Kidney glomerular epithelial cell (primary cell): ENCODE measurements around the gene MAP2K1.
"Not testable (repeated sequence)": the region's sequence is repeated elsewhere in the genome, so short reads cannot be mapped to it uniquely, and the experiment has no call there.

Source experiments
- DNase-seq: peaks from one replicate; lab custom pipeline; 2025; lab: John Stamatoyannopoulos, UW

The MAP2K1 gene

DNA sequence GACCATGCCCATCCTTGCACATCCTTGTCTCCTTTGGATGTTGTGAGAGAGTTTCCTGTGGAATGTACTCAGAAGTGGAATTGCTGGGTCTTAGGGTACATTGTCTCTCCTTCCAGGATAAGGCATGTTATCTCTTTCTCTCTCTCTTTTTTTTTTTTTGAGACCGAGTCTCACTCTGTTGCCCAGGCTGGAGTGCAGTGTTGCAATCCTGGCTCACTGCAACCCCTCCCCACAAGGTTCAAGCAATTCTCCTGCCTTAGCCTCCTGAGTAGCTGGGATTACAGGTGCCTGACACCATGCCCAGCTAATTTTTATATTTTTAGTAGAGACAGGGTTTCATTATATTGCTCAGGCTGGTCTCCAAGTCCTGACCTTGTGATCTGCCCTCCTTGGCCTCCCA lies 6.3 kb downstream of the MAP2K1 start:
- DNase-seq = not testable (repeated sequence)

DNA sequence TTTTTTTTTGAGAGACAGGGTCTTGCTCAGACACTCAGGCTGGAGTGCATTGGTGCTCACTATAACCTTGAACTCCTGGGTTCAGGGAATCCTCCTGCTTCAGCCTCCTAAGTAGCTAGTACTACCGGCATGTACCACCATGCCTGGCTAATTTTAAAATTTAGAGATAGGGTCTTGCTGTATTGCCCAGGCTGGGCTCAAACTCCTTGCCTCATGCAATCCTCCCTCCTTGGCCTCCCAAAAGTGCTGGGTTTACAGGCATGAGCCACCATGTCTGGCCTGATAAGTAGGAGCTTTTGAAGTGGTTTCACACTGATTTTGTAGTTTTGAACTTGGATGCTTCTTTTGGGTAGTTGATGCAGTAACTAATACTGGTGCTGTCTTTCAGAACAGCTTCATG lies 7.8 kb downstream of the MAP2K1 start:
- DNase-seq = no peak

GRCh38 chr15:66394915-66395314 lies 8.2 kb downstream of the MAP2K1 start:
- DNase-seq = no peak

DNA sequence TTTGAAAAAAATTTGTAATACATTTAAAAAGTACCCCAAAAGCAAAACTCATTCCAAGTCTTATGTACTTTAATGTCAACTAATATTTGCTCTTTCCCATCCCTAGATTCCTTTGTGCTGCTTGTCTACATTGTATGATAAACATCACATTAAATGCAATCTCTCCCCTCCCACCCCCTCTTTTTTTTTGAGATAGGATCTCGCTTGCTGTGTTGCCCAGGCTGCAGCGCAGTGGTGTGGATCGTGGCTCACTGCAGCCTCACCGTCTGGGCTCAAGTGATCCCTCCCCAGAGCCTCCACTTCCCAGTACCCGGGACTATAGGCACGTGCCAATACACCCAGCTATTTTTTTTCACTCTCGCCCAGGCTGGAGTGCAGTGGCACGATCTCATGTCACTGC lies 12.6 kb downstream of the MAP2K1 start:
- DNase-seq = no peak

DNA sequence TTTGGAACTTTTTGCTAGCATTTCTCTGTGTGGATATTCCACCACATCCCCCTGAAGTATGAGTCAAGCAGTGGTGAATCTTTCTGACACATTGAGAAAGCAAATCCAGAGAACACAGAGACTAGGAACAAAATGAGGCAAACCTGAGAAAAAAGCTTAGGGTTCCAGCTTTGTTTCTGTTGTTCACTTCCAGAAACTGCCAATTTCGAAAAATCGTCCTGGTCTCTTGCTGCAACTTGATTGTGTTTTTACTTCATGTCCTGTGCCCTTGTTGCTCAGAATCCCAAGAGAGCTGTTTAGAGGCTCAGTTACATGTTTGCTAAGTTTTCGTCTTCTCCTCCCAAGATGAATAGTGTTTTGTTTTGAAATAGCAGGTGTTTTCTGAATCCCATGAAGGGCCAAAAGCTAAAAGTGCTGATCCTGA lies 13.7 kb downstream of the MAP2K1 start:
- DNase-seq = peak; percentile 17

DNA sequence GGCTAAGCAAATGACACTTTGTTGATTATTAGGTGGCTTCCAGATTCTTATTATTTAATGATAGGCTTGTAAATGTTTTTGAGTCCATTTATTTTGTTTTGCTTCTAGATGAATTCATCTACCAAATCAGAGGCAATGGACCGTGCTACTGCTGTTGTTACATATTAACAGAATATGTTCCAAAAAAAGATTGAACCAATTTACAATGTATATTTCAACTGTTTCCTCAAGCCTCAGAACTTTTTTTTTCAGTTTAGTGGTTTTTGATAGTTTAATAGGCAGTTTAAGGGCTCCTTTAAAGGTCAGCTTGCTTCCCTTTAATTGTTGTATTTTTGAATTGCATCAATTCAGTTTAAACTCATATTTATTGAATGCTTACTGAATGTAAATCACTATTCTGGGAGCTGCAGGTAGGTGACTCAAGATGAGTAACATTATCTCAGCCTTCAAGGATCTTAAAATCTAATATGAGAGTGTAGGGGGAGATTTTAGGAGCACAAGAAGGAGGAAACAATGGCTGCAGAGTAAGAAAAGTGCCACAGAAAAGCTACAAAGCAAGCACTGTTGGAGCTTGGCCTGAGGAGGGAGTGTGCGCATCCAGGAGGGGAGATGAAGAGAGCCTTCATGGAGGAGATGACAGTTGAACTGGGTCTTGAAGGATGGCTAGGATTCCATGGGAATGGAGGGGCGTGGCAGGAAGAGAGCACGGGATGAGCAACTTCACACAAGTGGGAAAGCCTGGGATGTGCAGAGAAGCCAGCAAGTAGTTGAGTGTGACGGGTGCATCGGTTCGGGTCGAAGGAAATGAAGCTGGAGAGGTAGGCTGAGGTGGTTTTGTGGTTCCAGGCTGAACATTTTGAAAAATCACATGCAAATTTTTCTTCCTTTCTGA lies 14.7 kb downstream of the MAP2K1 start:
- DNase-seq = no peak

DNA sequence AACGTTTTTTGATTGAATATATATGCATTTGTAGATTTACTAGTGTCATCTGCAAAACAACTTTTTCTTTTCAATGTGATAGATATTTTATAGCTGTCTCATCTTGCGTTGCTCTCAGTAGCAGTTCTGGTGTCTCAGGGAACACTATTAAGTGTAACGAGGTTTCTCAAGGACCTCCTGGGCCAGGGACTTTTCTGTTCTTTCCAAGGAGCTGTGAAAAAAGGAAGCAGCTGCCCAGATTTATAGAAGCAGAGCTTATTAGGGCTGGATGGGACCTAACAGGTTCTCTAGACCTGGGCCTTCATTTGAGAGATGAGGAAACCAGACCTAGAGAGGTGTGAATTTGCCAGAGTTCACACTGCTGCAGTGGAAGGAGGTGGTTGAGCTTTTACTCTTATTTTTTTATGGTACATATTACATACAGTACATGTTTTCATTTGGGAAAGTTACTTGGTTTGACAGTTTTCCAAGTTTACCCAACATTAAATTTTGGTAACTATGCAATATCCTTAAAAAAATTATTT lies 16.1 kb downstream of the MAP2K1 start:
- no peak for DNase-seq

DNA sequence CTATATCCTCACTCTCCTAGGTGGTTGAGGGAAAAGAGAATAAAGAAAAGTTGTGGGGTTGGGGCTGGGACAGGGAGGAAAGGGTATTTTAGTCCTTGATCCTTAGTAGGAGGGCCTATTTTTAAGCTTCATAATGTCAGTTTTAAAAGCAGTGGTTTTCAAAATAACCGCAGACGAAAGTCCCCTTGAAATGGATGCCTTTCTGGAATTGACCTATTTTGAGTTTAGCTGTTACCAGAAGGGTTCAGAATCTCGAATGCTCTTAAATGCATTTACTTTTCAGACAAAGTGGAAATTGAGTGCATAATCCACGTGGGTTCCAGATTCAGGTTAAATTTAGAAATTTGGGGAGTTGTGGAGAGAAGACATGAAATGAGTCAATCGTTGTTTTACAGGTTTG lies 16.6 kb downstream of the MAP2K1 start:
- DNase-seq = no peak

DNA sequence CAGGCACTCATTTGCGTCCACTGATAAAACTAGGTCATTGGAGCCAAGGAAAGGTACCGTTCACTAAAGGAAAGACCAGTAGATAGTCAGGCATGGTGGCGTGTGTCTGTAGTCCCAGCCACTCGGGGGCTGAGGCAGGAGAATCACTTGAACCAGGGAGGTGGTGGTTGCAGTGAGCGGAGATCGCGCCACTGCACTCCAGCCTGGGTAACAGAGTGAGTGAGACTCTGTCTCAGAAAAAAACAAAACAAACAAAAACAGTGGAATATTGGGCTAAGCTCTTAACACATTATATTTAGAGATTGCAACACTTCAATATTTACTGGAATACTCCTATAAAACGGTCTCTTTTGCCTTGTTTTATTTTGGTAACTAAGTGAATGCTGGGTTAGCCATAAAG lies 17.4 kb downstream of the MAP2K1 start:
- no peak for DNase-seq

- DNase-seq = peak; percentile 18
Measured at GRCh38 chr15:66404532-66404931, 17.8 kb downstream of the MAP2K1 start.

GRCh38 chr15:66405007-66405406 lies 18.3 kb downstream of the MAP2K1 start:
- no peak for DNase-seq

DNA sequence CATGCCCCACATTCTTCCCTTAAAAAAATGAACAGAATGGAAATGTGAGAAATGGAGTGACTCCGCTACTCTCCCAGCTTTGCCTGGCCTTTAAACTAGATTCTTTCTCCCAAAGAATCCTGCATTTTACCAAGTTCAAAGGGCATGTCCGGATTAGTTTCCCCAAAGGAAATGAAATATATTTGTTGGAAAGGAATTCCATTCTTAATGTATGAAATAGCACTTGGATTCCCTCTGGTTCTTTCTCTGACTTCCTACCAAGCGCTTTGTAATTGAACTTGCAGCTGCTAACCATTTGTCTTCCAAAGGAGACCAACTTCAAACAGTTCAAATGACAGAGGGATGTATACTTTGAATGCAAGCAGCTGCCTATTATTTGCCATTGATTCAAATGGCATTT lies 18.9 kb downstream of the MAP2K1 start:
- DNase-seq = no peak

DNA sequence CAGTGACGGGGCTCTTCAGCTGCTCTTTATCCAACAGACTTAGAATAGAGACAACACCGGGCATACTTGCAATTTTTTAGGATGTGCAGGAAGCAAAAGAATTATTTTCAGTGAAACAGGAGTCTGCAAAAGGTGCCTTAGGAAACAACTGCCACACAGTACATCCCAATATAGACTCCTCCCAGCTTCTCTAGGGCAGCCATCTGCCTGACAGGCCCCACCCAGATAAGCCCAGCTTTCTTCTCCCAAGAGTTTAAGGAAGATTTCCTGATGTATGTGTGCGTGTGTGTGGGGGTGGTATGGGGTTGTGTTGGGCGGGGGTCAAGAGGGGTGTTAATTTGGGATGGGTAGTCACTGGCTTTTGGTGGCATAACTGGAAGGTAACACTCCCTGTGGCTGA lies 21.5 kb downstream of the MAP2K1 start:
- DNase-seq = no peak

DNA sequence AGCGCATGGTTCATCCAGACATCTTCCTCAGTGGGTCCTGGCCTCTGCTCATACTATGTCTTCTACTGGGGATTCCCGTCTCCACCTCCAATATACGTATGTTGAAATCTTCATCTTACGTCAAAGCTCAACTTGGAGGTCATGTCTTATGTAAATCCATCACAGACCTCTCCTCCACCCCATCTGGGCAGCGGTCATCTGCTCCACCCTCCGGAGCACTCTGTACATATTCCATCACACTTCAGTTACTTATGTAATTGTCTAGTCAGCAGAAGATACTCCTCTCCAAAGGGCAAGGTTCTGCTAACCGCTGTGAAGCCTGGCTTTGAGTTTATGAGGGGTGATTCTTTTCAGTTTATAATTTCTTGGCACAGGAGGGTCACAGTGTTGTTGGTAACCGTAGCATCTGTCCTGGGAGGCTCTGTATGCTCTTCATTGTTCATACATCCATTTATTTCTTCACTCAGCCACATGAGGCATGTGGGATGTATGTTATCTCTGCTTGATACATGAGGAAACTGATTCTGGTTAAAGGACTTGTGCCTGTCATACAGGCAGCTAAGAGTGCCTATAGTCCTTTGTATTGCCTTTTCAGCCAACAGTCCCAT lies 22.1 kb downstream of the MAP2K1 start:
- DNase-seq = no peak

GRCh38 chr15:66409565-66410108 lies 22.9 kb downstream of the MAP2K1 start:
- no peak for DNase-seq

- DNase-seq = no peak
Measured at GRCh38 chr15:66411190-66411589, 24.5 kb downstream of the MAP2K1 start.

DNA sequence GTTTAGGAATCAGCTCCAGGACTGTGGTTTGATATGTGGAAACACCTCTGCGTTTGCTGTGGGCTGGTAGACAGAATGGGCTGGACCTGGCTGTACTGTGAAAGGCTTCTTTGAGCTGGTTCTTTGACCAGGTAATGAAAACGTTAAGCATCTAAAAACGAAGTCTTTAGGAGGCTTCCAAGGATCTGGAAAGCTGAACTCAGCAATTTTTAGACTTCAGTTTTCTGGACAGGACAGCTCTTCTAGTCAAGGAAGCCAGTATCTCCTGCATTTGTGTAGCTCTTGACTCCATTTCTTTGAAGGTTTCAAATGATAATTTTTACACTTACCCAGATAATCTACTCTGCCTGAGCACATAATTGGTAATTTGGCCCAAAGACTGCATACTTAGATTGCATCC lies 25.5 kb downstream of the MAP2K1 start:
- no peak for DNase-seq

GRCh38 chr15:66413579-66413978 lies 26.9 kb downstream of the MAP2K1 start:
- DNase-seq = no peak

DNA sequence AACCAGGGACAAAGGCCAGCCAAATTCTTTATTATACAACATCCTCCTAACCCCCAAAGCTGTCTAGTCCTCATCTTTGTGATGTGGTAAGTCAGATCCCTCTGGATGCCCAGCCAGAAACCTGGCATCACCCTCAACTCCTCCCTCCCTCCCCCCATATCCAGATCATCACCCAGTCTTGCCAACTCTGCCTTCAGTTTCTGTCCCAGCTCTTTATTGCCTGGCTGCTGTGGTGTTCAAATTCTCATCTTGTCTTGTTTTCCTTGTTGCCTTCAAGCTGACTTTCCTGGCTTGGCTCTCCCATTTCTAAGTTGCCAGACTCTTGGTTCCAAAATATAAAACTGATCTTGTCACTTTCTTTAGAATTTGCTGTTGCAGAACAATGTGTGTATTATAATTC lies 28.6 kb downstream of the MAP2K1 start:
- DNase-seq = no peak

DNA sequence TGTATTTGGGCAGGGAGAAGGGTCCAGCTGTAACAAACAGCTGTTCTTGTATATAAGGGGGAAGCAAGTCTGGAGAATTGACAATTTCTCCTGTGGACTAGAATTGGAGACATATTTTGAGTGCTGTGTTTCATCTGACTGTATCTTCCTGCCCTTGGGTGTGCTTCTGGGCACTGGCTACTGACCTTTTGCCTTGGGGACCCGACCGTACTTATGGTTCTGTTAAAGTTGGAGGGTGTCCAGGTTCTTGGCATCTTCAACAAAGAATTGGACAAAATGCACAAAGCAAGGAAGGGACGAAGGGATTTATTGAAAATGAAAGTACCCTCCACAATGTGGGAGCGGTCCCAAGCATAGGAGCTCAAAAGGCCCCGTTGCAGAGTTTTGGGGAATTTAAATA lies 31.0 kb downstream of the MAP2K1 start:
- DNase-seq = no peak

GRCh38 chr15:66419471-66419870 lies 32.8 kb downstream of the MAP2K1 start:
- DNase-seq = no peak

- no peak for DNase-seq
Measured at GRCh38 chr15:66422347-66422746, 35.6 kb downstream of the MAP2K1 start.

DNA sequence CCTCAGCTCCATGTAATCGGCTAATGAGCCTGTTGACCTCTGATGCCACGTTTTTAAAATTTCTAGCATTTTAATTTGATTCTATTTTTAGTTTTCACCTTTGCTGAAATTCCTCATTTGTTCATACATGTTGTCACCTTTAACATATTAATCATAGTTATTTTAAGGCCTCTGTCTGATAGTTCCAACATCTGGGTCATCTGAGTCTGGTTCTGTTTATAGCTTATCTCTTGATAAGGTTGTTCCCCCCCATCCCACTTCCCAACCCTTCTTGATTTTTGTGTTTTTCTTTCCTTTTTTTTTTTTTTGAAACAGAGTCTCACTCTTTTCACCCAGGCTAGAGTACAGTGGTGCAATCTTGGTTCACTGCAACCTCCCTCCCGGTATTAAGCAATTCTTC lies 36.4 kb downstream of the MAP2K1 start:
- no peak for DNase-seq
